H1 (cell line): ENCODE measurements around the gene IL1R1. TPM values are rescaled to one million over a fixed set of nuclear protein-coding genes. Genes with fewer than 3 reads are reported as not detected.

ENCODE experiments used
- CTCF ChIA-PET: fragments of 300-600 bp; sonication (Branson Sonifier 250); formaldehyde crosslinking; loops from one replicate; lab custom pipeline; 2021; ENCODE audit not compliant: partially characterized antibody; lab: Charles Lee
- POLR2A ChIA-PET: fragments of 300-600 bp; sonication (Branson Sonifier 250); formaldehyde crosslinking; loops from one replicate; lab custom pipeline; 2021; ENCODE audit warnings: inconsistent platforms; ENCODE audit not compliant: partially characterized antibody; lab: Charles Lee
- DNase-seq, 2 experiments: peaks; one replicate each; pipeline versions ENCODE4 v3.0.0 to v3.0.0-alpha.2; 2010 to 2022; ENCODE audit warnings: low spot score in 2 of 2, low read depth in 1 of 2, mixed read lengths in 1 of 2
- FAIRE-seq: peaks from 2 replicates; lab custom pipeline; 2011; peaks lifted over from hg19 to GRCh38; lab: Jason Lieb, UNC
- H2AFZ ChIP-seq: 2 replicates; pipeline ENCODE4 v1.8.1; 2012; ENCODE audit warnings: low read length, inconsistent platforms
- H2AK5ac ChIP-seq: 2 replicates; pipeline ENCODE4 v1.6.1; 2013; ENCODE audit warnings: low read depth, low read length
- H2BK120ac ChIP-seq: replicated peaks from 2 replicates; pipeline ENCODE3; 2013; ENCODE audit warnings: low read depth, low read length, inconsistent platforms
- H2BK12ac ChIP-seq: 2 replicates; pipeline ENCODE4 v1.6.1; 2013; ENCODE audit warnings: low read depth, low read length
- H2BK15ac ChIP-seq: 2 replicates; pipeline ENCODE4 v1.6.1; 2013; ENCODE audit warnings: low read length
- H2BK20ac ChIP-seq: 2 replicates; pipeline ENCODE4 v1.6.1; 2013; ENCODE audit warnings: low read length
- H2BK5ac ChIP-seq: 2 replicates; pipeline ENCODE4 v1.6.1; 2013; ENCODE audit warnings: low read depth, low read length
- H3K14ac ChIP-seq: 2 replicates; pipeline ENCODE4 v1.6.1; 2013; ENCODE audit warnings: inconsistent platforms; ENCODE audit not compliant: insufficient read length
- H3K18ac ChIP-seq: 2 replicates; pipeline ENCODE4 v1.6.1; 2013; ENCODE audit warnings: low read length; ENCODE audit errors: extremely low read depth
- H3K23ac ChIP-seq: 2 replicates; pipeline ENCODE4 v1.6.1; 2013; ENCODE audit warnings: inconsistent platforms; ENCODE audit not compliant: insufficient read length
- H3K23me2 ChIP-seq: 2 replicates; pipeline ENCODE4 v1.6.1; 2013; ENCODE audit warnings: low read depth, low read length
- H3K27ac ChIP-seq: 2 replicates; pipeline ENCODE4 v1.6.1; 2011; ENCODE audit warnings: low read depth, low read length, inconsistent platforms
- H3K27me3 ChIP-seq, 4 experiments: replicated peaks in 1 of 4; 1 replicate in 1 of 4; 2 replicates in 3 of 4; pipeline versions ENCODE4 v1.6.1 to v1.8.1; 2011 to 2013; ENCODE audit warnings: low read length in 3 of 4, mild to moderate bottlenecking in 3 of 4, inconsistent platforms in 2 of 4, mixed read lengths in 2 of 4, moderate library complexity in 1 of 4; ENCODE audit not compliant: control insufficient read depth in 3 of 4, insufficient read depth in 3 of 4; ENCODE audit errors: extremely low read depth in 1 of 4
- H3K36me3 ChIP-seq, 4 experiments: 2 replicates each; pipeline versions ENCODE4 v1.6.1 to v1.8.1; 2011 to 2013; ENCODE audit warnings: mild to moderate bottlenecking in 4 of 4, low read length in 3 of 4, moderate library complexity in 2 of 4, control low read depth in 1 of 4, inconsistent platforms in 1 of 4; ENCODE audit not compliant: insufficient read depth in 4 of 4, control insufficient read depth in 2 of 4
- H3K4ac ChIP-seq: replicated peaks from 2 replicates; pipeline ENCODE3; 2013; ENCODE audit warnings: low read length, low read depth, mixed read lengths, inconsistent platforms; ENCODE audit not compliant: insufficient read length
- H3K4me1 ChIP-seq, 4 experiments: replicated peaks in 1 of 4; 1 replicate in 1 of 4; 2 replicates in 3 of 4; pipeline versions ENCODE4 v1.6.1 to v1.8.1; 2011 to 2013; ENCODE audit warnings: low read length in 3 of 4, inconsistent platforms in 2 of 4, mixed read lengths in 1 of 4; ENCODE audit not compliant: insufficient read depth in 4 of 4, control insufficient read depth in 3 of 4
- H3K4me2 ChIP-seq, 2 experiments: 2 replicates each; pipeline versions ENCODE4 v1.6.1 to v1.8.1; 2011 to 2013; ENCODE audit warnings: low read depth in 2 of 2, low read length in 2 of 2, control low read depth in 1 of 2, inconsistent platforms in 1 of 2, mild to moderate bottlenecking in 1 of 2; ENCODE audit not compliant: insufficient read depth in 1 of 2
- H3K4me3 ChIP-seq, 4 experiments: fragments of 200-600, 300-600 bp in 1 of 4; sonication (generic), shearing (Covaris generic), sonication (Bioruptor Twin) in 1 of 4; 2 replicates each; pipeline versions ENCODE4 v1.5.1 to v1.8.1; 2011 to 2016; ENCODE audit warnings: low read length in 4 of 4, low read depth in 3 of 4, control low read depth in 2 of 4, inconsistent platforms in 2 of 4, mild to moderate bottlenecking in 2 of 4, mixed read lengths in 1 of 4, moderate library complexity in 1 of 4; ENCODE audit not compliant: insufficient read depth in 2 of 4; ENCODE audit errors: extremely low read depth in 1 of 4
- H3K56ac ChIP-seq: replicated peaks from 2 replicates; pipeline ENCODE3; 2013; ENCODE audit warnings: low read depth, mild to moderate bottlenecking, mixed read lengths, low read length, inconsistent platforms; ENCODE audit not compliant: insufficient read length
- H3K79me1 ChIP-seq: 2 replicates; pipeline ENCODE4 v1.6.1; 2013; ENCODE audit warnings: low read depth, low read length, control low read depth
- H3K79me2 ChIP-seq, 2 experiments: 2 replicates each; pipeline versions ENCODE4 v1.6.1 to v1.8.1; 2012 to 2013; ENCODE audit warnings: low read length in 2 of 2, mild to moderate bottlenecking in 2 of 2, inconsistent platforms in 1 of 2; ENCODE audit not compliant: insufficient read depth in 2 of 2, control insufficient read depth in 1 of 2
- H3K9ac ChIP-seq, 4 experiments: replicated peaks in 1 of 4; 1 replicate in 1 of 4; 2 replicates in 3 of 4; pipeline versions ENCODE4 v1.6.1 to v1.8.1; 2011 to 2013; ENCODE audit warnings: low read depth in 3 of 4, low read length in 3 of 4, control low read depth in 2 of 4, mild to moderate bottlenecking in 2 of 4, moderate library complexity in 2 of 4, inconsistent platforms in 1 of 4; ENCODE audit errors: extremely low read depth in 1 of 4
- H3K9me3 ChIP-seq, 2 experiments: 2 replicates each; pipeline versions ENCODE4 v1.6.1 to v1.8.1; 2012 to 2013; ENCODE audit warnings: mild to moderate bottlenecking in 2 of 2, moderate library complexity in 2 of 2, control low read depth in 1 of 2, inconsistent platforms in 1 of 2, low read depth in 1 of 2, low read length in 1 of 2, mixed read lengths in 1 of 2; ENCODE audit not compliant: insufficient read depth in 2 of 2
- H4K20me1 ChIP-seq, 2 experiments: replicated peaks in 1 of 2; 2 replicates each; pipeline versions ENCODE3 to v1.8.1; 2011 to 2013; ENCODE audit warnings: inconsistent platforms in 2 of 2, low read length in 2 of 2, mild to moderate bottlenecking in 1 of 2; ENCODE audit not compliant: insufficient read depth in 2 of 2, control insufficient read depth in 1 of 2
- H4K5ac ChIP-seq: 2 replicates; pipeline ENCODE4 v1.6.1; 2013; ENCODE audit warnings: low read length, low read depth, mixed read lengths, inconsistent platforms; ENCODE audit not compliant: insufficient read length
- H4K8ac ChIP-seq: 2 replicates; pipeline ENCODE4 v1.8.0; 2013; ENCODE audit warnings: mild to moderate bottlenecking, moderate library complexity, low read length, inconsistent platforms; ENCODE audit not compliant: insufficient read depth; ENCODE audit errors: extremely low read depth
- H4K91ac ChIP-seq: replicated peaks from 2 replicates; pipeline ENCODE3; 2013; ENCODE audit warnings: low read length, mixed read lengths, inconsistent platforms; ENCODE audit not compliant: insufficient read length
- BCL11A ChIP-seq, 2 experiments: IDR thresholded peaks; one replicate each; pipeline ENCODE4 v1.6.1; 2011; ENCODE audit warnings: low read depth in 2 of 2, low read length in 2 of 2, mild to moderate bottlenecking in 2 of 2
- CBX8 ChIP-seq: fragments of 300-800, 300-1000 bp; sonication (generic); IDR thresholded peaks from 2 replicates; pipeline ENCODE4 v1.7.1; 2016; ENCODE audit warnings: low read depth, low read length, borderline replicate concordance
- GABPA ChIP-seq: IDR thresholded peaks from 2 replicates; pipeline ENCODE4 v1.6.1; 2011; ENCODE audit warnings: mild to moderate bottlenecking, low read length, moderate library complexity, borderline replicate concordance; ENCODE audit not compliant: insufficient read depth
- SP2 ChIP-seq: IDR thresholded peaks from 2 replicates; pipeline ENCODE4 v1.6.1; 2012; ENCODE audit warnings: mild to moderate bottlenecking, low read length, inconsistent platforms
- TAF7 ChIP-seq: optimal IDR thresholded peaks from 2 replicates; pipeline ENCODE3; 2011; ENCODE audit warnings: low read depth, mild to moderate bottlenecking, inconsistent platforms, low read length, moderate library complexity, borderline replicate concordance
- WGBS, 2 experiments: shearing (Covaris generic) in 1 of 2; methylation state at CpG; one replicate each; pipeline versions ENCODE4 v1.1.6 to v1.1.7; 2013 to 2015; ENCODE audit warnings: low lambda C conversion rate in 2 of 2, mixed read lengths in 2 of 2, inconsistent platforms in 1 of 2, low coverage in 1 of 2, missing lambda C conversion rate in 1 of 2; ENCODE audit not compliant: insufficient replicate concordance in 2 of 2, insufficient coverage in 1 of 2, insufficient read length in 1 of 2; ENCODE audit errors: extremely low coverage in 1 of 2, missing lambda C conversion rate in 1 of 2; 5-methylcytosine and 5-hydroxymethylcytosine counted together
- polyA plus RNA-seq, 7 experiments: library from polyadenylated mRNA; depleted of rRNA in 3 of 7; stranded (reverse) in 5 of 7; unstranded in 2 of 7; fragments of >200 nt in 5 of 7; fragments of 200-250 nt in 2 of 7; gene quantifications; 1 replicate in 5 of 7; 2 replicates in 1 of 7; 4 replicates in 1 of 7; pipeline versions ENCODE4 v1.2.1 to v1.2.3, GENCODE V29; 2011 to 2013; ENCODE audit warnings: missing spikeins in 2 of 7, mixed read lengths in 2 of 7
- total RNA-seq: library from RNA; stranded (reverse); fragmentation: NEBNext Ultra II Directional; extraction: Animal tissue kit (Norgen Biotek cat#: 25700); gene quantifications from 2 replicates; pipeline ENCODE4 v1.2.1, GENCODE V29; 2021

IL1R1 gene
- total and polyA plus RNA-seq, 2 of the 8 experiments (the other 6 are each of a cell fraction or from before 2014, with no cell fraction given): 0.34 to 0.47 TPM

GRCh38 chr2:102191501-102191900, 49.0 kb downstream of the IL1R1 start:
- TF ChIP-seq SP2 (no peak), GABPA (no peak), CBX8 (no peak), TAF7 (no peak), BCL11A (IDR thresholded peaks at IDR 0.05; ENCODE audit: low read depth in 2 of 2, low read length in 2 of 2) (no peak)
- H4K5ac ChIP-seq: no peak overlapping the region
- no peak overlapping the region for H3K18ac ChIP-seq
- no peak overlapping the region for H3K27ac ChIP-seq
- no peaks in the 10 kb centered on the region for H3K9me3 ChIP-seq
- H2BK12ac ChIP-seq: no peak overlapping the region
- no peaks in the 10 kb centered on the region for H3K79me2 ChIP-seq
- H3K4me2 ChIP-seq: no peak overlapping the region
- no peak overlapping the region for H4K91ac ChIP-seq
- no peaks in the 10 kb centered on the region for H4K20me1 ChIP-seq
- CTCF ChIA-PET: no interaction called here
- peaks cover 1 to 16% (median 14%) of the 10 kb centered on the region in 4 experiments for H3K27me3 ChIP-seq
- no peak overlapping the region for H3K56ac ChIP-seq
- H2BK5ac ChIP-seq: no peak overlapping the region
- no peaks in the 10 kb centered on the region for H3K23me2 ChIP-seq
- H3K9ac ChIP-seq: no peak overlapping the region
- H2BK20ac ChIP-seq: no peak overlapping the region
- H3K79me1 ChIP-seq: no peaks in the 10 kb centered on the region
- H2BK120ac ChIP-seq: no peak overlapping the region
- no peak overlapping the region for H3K4me3 ChIP-seq
- DNase-seq: no peak
- no peaks in the 10 kb centered on the region for H3K36me3 ChIP-seq
- H4K8ac ChIP-seq: no peak overlapping the region
- H3K23ac ChIP-seq: no peak overlapping the region
- FAIRE-seq: no peak
- H3K4me1 ChIP-seq: no peaks in the 10 kb centered on the region
- peak overlapping the region; percentile 27; the same call in 1 of the 2 replicates for H2AFZ ChIP-seq
- 89% methylated on average over 1 of the region's 1 CpG; no CpG with 5 or more reads in 1 of the 2 experiments for WGBS, 2 experiments
- POLR2A ChIA-PET: no interaction called here
- no peak overlapping the region for H2AK5ac ChIP-seq
- H3K4ac ChIP-seq: no peak overlapping the region
- no peak overlapping the region for H3K14ac ChIP-seq
- H2BK15ac ChIP-seq: no peak overlapping the region
